ENCODE data around the gene JUND.

DNA sequence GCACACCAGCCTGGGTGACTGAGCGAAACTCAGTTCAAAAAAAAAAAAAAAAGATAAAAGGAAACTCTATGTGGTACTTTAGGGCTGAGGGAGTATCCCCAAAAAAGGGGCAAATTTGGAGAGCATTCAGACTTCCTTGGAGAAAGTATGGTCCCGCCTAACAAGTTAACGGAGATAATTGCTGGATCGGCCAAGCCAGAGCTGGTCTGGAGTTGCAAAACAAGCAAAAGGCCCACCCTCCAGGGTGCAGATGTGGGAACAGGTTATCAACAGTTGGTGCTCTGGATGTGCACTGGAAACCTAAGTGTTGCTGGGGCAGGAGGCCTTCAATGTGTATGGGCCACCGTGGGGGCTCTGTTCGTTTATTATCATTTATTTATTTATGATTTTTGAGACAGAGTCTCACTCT is 10.0 kb downstream of the JUND start:
- no peak for TF ChIP-seq CTCF (IDR thresholded peaks at IDR 0.05; ENCODE audit: insufficient read depth, low read length)
- TF ChIP-seq POLR2AphosphoS5 (IDR thresholded peaks at IDR 0.05; ENCODE audit: low read depth) = no peak
- TF ChIP-seq REST (IDR thresholded peaks at IDR 0.05; ENCODE audit: insufficient replicate concordance, low read depth) = no peak
- TF ChIP-seq GABPA (IDR thresholded peaks at IDR 0.05; ENCODE audit: low read depth) = no peak

All from HL-60 (cell line).